ENCODE data around the gene PPP2R5C.

Gene PPP2R5C

DNA sequence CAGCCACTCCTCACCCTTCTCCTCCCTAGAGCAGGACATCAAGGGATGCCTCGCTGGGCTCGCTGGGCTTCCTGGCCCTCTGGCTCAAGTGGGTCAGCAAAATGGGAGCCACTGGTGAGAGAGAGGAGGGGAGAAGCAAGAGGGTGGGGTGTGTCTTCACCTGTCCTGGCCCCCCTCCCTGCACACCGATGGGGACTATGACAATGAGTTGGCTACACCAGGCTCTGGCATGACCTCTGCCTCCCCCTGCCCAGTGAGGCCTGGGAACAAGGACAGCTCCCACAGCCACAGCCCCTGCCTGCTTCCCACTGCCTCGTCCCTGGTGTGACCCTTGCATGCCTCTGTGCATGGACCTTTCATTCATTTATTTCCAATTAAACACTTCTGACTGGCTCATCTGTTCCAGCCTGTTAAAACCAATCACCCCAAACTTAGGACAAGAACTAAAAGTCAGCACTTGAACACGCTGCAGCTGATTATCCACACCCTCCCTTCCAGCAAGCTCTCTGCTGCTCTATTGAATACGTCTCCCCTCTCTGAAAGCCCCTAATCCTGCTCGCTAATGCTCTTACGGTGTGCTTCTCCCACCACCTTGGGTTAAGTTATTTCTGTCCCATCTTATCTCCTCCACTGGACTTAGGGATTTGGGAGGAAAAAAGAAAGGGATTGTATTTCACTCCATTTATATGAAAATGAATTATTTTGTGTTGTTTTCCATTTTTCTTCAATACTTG lies 5.8 kb upstream of the PPP2R5C start:
- no peak for DNase-seq (ENCODE audit: low read depth)

DNA sequence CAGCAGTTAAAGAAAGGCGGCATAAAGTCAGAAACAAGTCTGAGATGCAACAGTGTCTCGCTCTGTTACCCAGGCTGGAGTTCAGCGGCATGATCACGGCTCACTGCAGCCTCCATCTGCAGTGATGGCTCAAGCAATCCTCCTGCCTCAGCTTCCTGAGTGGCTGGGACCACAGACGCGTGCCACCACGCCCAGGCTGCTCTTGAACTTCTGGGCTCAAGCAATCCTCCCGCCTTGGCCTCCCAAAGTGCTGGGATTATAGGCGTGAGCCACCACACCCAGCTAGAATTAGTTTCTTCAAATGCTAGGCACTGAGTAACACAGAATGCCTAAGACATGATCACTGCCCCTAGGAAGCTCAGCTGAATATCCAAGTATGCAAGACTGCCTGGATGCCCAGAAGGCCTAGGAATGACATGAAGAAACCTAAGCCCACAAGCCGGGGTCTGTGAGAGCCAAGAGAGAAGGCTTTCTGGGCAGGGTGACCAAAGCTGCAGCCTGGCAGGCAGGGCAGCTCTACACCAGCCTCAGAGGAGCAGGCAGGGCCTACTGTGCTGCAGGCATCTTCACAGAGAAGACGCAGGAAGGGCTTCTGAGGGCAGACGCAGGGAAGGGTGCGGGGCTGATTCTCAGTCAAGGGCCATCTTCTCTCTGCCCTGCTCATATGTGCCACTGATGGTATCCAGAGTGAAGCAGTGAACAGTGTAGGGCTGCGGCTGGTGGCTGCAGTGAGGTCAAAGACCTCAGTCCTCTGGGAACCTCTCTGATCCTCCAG lies 4.3 kb upstream of the PPP2R5C start:
- DNase-seq (ENCODE audit: low read depth) = no peak

DNA sequence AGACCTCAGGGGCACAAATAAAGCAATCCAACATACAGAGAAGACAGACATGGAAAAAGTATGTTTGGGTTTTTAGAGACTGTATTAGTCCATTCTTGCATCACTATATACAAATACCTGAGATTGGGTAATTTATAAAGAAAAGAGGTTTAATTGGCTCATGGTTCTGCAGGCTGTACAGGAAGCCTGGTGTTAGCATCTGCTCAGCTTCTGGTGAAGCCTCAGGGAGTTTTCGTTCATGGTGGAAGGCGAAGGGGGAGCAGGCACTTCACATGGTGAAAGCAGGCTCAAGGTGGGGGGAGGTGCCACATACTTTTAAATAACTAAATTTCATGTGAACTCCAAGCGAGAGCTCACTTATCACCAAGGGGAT lies 3.7 kb upstream of the PPP2R5C start:
- no peak for DNase-seq (ENCODE audit: low read depth)

DNA sequence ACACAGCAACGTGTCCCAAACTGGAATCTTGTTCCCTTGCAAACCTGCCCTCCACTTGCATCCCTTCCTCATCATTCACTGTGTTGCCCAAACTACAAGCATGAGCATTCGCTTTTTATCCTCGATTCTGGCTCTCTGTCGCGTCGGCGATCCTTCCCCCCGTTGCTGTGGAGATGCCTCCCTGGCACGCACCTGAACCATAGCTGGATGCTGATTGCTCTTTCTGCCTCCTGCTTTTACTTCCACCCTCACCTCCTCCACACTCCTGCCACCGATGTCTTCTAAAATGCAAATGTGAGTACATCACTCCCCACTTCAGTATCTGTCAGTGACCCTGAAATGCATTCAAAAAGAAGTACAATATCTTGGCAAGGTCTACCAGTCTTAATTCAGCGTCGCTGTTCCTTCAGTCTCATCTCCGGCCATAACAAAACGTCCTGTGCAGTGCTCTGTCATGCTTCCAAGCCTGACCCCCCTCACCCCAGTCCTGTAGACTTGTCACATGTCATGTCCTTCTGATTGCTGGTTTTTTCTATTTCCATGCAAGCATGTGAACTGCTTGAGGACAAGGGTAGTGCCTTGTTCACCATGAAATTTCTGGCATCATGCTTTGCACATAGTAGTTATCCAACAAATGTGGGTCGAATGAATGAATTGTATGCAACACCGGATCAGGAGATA lies 2.5 kb upstream of the PPP2R5C start:
- no peak for DNase-seq (ENCODE audit: low read depth)

DNA sequence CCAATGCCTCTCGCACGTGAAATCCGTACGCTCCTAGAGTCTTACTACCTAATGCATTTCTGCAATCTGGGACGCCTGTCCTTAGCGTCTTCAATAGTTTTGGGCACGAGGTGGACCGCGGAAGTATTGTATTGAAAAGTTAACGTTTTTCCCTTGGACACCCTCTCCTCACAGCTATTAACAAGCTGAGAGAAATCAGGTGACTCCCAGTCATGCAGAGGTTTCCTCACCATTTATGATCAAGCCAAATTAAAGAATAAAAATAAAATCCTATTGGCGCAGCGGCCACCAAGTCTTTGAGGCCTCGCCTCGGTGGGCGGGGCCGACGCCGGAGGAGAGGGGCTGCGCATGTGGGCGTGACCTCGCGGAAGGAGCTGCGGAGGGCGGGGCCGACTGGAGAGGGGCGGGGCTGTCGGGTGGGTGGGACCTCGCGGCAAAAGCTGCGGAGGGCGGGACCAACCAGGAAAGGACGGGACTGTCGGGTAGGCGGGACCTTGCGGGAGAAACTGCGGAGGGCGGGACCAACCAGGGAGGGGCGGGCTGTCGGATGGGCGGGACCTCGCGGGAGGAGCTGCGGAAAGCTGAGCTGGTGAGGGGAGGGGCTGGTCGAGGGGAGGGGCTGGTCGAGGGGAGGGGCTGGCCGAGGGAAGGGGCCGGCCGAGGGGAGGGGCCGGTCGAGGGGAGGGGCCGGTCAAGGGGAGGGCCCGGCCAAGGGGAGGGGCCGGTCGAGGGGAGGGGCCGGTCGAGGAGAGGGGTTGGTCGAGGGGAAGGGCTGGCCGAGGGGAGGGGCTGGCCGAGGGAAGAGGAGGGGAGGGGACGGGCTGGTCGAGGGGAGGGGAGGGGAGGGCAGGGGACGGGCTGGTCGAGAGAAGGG lies 1.1 kb upstream of the PPP2R5C start:
- peak; percentile 95 for DNase-seq (ENCODE audit: low read depth)

DNA sequence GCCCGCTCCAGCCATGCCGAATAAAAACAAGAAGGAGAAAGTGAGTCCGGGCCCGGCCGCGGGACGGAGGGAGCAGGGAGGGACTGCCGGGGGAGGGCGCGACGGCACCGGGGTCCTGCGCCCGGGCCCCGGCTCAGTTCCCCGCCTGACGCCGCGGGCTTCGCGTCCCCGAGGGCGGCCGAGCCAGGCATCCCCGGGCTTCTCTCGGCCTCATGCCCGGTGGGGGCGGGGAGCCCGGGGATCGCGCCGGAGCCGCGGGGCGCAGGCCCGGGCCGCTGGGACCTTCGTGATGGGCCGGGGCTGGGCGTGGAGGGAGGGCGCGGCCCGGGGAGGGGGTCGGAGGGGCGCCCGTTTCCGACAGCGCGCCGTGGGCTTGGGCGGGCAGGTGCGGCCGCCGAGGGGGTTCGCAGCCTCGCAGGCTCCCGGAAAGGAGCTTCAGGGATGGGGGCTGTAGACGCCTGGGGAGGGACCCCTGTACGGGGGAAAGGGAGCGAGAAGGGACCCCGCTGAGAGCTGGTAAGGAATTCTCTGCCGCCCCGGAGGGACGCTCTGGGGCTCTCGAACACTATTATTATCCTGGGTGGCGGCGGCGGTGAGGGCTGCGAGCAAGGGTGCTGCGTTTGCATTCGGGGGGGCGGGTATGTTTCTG lies 496 bp downstream of the PPP2R5C start:
- DNase-seq (ENCODE audit: low read depth) = peak; percentile 21

DNA sequence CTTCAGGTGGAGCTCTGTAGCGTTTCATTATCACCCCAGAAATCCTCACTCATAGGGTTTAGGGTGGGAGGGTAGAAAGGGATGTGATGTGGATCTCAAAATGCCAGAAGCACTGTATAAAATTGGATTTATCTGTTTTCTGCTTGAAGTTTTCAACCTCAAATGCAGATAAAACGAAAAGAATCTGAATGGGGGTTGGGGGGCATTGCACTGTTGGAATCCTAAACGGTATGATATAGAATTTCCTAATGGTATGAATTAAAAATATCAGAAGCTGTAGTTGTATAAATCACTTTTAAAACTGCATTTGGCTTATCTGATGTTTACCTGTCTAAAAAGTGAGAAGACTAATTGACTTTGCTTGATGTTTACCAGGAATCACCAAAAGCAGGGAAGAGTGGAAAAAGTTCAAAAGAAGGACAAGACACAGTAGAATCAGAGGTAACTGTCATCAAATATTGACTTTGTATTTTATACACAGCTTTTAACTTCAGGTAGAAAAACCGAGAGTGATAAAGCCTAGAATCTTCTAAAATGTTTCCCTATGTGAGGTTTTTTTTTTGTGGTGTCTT lies 1.1 kb downstream of the PPP2R5C start:
- no peak for DNase-seq (ENCODE audit: low read depth)

DNA sequence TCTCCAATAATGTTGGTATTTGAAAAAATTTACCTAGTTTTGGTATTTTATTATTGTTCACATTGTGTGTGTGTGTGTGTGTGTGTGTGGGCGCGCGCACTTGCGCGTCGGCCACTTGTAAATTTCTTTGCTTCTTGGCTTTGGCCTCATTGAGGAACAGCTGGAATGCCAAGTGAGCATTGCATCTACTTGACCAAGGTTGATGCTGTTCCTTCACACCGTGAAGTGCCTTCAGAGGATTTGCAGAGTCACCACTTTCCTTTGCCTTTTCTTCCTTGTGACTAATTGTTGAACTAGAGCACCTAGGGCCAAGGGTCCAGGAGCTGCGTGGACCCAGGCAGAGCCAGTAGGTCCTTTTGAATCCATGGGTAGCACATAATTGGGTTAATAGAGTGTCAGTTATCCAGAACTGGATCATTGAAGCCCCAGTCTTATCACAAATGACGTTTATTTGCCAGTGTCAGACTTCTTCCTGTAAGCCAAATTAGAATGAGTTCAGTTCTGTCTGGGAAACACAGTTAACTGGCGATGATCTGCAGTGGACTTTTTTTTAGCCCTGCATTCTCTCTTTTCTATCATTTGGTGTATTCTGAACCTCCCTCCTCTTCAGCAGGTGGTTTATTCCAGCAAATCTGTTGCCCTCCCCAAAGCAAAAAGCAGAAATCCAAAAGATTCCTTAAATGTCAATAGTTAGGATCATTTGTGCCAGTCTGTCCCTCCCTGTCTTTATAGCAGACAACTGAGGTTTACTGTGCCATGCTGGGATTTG lies 2.6 kb downstream of the PPP2R5C start:
- DNase-seq (ENCODE audit: low read depth) = no peak

DNA sequence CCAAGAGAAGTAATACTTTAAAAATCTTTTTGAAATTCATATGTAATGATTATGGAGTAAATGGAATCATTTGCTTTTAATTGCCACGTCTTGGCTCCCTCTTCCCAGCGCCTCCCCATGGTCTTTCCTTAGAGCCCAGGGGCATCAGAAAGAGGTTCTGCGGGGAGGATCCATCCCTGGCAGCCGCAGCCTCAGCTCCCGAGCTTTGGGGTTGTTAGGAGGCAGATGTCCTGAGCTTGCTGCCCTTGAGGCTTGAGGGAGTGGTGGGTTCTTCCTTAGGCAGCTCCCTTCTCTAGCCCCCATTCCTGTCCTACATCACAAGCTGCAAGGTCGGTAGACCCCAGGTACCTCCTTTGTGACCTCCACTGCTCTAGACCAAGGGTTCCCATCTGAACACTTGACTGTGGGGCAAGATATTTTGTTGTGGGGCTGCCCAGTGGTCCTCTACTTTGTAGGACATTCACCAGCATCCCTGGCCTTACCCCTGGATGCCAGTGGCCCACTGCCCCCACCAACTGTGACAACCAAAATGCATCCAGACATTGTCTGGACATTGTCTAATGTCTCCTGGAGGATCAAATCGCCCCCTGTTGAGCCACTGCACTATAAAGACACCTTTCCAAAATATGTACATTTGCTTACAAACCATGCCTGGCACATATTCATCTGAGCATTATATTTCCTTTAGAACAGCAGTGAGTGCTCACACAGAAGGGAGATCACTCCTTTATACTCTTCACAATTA lies 6.3 kb downstream of the PPP2R5C start:
- no peak for DNase-seq (ENCODE audit: low read depth)

DNA sequence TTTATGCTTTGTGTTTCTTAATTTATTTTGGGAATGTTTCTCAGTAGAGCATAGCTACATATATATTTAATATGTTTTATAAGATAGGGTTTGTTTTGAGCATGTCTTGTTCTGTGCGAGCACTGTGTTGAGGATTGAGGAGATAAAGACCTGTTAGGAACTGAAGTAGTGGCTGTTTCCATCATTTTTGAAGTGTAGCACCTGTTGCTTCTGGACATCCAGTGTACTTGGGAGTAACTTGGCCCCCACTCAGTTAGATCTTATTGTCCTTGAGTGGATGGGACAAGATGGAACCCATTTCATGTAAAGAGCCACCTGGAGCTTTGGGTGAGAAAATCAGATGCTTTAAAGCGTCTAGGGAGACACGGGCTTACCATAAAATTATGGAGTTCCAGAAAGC lies 8.7 kb downstream of the PPP2R5C start:
- DNase-seq (ENCODE audit: low read depth) = no peak

DNA sequence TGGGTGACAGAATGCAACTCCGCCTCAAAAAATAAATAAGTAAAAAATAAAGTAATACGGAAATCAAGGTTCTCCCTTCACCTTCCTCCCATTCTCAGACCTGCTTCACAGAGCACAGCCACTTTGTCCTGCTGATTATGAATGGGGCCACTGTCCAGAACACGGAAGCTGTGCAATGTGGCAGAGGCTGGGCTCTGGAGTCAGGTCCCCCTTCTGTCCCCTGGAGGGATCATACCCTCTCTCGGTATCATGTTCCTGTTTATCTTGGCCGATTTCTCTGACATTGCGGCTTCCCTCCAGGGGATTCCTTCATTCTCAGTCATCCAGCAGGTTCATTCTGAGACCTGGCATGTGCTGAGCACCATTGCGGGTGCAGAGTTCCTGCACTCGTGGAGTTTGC lies 11.3 kb downstream of the PPP2R5C start:
- no peak for DNase-seq (ENCODE audit: low read depth)

DNA sequence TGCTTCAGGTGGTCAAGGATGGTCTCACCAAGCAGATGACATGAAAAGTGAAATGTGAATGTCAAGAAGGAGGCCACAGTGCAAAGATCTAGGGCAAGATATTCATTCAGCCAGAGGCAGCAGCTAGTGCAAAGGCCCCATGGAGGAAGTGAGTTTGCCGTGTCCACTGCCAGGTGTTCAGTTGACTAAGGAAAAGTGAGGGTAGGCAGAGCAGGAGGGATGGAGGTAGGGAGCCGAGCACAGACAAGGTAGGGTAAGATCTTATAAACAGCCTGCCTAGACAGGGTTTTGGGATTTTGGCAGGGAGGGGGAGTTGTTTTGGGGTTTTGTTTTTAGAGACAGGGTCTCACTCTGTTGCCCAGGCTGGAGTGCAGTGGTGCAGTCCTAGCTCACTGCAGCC lies 11.9 kb downstream of the PPP2R5C start:
- DNase-seq (ENCODE audit: low read depth) = no peak

DNA sequence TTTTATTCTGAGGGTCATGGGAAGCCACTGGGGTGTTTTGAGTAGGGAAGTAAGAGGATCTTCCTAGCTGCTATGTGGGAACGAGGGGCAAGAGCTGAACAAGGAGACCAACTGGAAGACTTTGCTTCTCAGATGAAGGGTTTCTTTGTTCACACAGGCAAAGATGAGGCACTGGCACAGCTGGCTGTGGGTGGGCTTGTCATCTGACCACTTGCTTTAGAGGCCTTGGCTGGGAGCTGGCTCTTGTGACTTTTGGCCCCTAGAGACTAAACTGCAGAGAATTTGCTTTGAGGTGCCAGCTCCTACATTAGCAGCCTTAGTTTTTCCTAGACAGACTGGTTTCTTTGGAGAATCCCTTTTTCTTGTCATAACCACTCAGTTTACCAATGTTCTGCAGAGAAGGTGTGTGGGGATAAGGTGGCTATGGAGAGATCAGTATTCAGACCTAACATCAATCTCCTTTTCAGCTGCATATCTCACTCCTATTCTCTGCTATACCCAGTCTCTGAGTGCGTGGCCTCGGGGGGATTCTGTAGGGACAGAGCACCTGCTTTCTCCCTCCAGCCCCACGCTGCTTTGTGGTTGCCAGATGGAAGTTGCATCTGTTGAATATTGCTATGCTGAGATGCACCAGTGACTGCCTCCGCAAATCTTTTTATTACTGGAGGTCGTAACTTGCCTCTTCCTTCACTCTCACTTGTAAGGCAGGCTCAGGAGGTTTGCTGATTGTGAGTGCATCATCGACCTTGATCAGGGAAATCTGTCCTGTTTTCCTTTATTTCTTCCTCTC lies 12.7 kb downstream of the PPP2R5C start:
- DNase-seq (ENCODE audit: low read depth) = no peak

DNA sequence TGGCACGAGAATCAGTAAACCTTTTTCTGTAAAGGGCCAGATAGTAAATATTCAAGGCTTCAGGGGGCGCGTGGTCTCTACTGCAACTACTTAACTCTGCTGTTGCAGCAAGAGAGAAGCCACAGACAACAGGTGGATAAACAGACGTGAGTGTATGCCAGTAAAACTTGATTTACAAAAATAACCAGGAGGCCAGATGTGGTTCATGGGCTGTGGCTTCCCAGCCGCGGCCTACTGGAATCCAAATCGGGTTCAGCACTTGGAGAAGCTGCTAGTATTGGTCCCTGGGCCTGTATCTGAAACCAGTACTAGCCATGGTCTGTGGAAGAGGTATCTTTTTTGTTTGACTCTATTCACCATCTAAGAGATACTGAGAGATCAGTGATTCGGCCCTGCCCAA lies 13.3 kb downstream of the PPP2R5C start:
- DNase-seq (ENCODE audit: low read depth) = no peak

DNA sequence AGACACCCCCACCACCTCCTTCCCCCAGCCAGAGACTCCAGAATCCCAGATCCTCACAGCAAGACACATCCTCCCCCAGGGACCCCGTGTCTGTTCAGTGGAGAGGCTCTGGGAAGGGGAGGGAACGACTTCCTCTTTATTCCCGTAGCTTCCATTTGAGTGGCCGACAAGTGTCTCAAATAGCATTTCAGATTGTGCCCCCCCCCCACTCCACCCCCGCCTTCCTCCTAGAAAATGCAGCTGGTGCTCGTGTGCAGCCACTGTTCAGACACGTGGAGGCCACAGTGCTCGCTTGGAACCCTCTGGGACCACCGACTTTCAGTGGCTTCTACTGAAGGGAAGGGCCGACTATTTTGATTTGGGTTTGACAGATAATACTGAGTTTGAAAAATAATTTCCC lies 14.3 kb downstream of the PPP2R5C start:
- no peak for DNase-seq (ENCODE audit: low read depth)

DNA sequence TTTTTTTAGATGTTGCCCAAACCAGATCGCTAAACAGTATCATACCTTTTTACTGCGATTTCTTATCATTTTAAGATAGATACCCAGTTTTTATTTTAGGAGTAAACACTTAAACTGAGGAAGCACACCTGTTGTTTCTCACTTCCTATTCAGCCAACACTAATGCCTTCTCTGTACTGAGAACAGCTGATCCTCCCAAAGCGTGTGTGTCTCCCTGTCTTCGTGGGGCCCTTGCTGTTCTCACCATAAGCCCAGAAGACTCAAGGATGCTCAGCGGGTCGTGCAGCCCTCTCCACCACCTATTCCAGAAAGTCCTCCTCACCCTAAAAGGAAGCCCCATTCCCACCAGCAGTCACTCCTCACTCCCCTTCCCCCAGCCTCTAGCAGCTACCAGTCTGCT lies 14.8 kb downstream of the PPP2R5C start:
- no peak for DNase-seq (ENCODE audit: low read depth)

DNA sequence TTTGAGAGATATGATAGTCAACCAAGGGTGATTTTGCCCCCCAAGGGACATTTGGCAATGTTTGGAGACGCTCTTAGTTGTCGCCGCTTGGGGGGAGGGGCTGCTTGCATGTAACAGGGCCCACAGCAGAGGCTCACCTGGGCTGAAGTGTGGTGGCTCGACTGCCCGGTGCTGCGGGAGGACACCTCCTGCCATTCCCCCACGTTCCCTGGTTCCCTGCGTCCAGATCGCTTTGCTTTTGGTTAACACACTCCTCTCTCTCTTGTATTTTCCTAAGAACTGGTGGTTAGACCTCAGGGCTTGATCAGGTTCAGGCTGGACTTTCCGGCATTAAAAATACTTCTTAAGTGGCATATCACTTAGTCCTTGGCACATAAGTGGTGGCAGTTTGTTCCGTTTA lies 18.9 kb downstream of the PPP2R5C start:
- no peak for DNase-seq (ENCODE audit: low read depth)

DNA sequence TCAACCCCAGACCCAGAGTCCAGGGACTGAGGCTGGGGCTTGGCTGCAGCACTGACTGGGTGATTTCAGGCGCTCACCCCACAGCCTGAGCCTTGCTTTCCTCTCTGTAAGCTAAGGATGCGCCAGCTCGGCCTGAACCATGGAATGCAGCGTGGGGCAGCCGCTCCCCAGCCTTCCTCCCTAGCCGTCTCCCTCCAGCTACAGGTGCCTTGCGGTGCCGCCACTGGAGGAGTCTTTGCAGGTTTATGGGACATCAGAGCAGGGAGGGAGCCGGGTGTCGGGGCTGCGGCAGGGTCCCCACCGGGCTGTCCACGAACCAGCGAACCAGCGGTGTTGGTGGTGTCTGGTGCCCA lies 19.4 kb downstream of the PPP2R5C start:
- DNase-seq (ENCODE audit: low read depth) = no peak
